HEK293 (cell line): ENCODE measurements around the gene KIF9.
A peak's percentile ranks its signal among the peaks of the same experiment; 100 is the strongest.
"Not testable (repeated sequence)": the region's sequence is repeated elsewhere in the genome, so short reads cannot be mapped to it uniquely, and the experiment has no call there.

Experiments
- CTCF ChIA-PET: fragments of 350-600 bp; formaldehyde crosslinking; extraction: SDS; loops from one replicate; lab custom pipeline; 2021; ENCODE audit warnings: antibody characterized with exemption; lab: Yijun Ruan, JAX
- POLR2A ChIA-PET: fragments of 300-600 bp; formaldehyde crosslinking; extraction: SDS; loops from one replicate; lab custom pipeline; 2020; ENCODE audit warnings: antibody characterized with exemption, inconsistent platforms; lab: Yijun Ruan, JAX
- H3K27ac ChIP-seq: fragments of 200-500 bp; sonication (Bioruptor generic); 2 replicates; pipeline ENCODE4 v1.5.1; 2014; ENCODE audit warnings: low read depth, low read length, control low read depth, inconsistent platforms; ENCODE audit errors: extremely low read depth
- H3K36me3 ChIP-seq, 2 experiments: fragments of 200-500 bp in 1 of 2; sonication (Bioruptor generic) in 1 of 2; 1 replicate in 1 of 2; 2 replicates in 1 of 2; pipeline ENCODE4 v1.5.1; 2014 to 2017; ENCODE audit warnings: inconsistent platforms in 2 of 2, low read length in 2 of 2; ENCODE audit not compliant: control insufficient read depth in 2 of 2, insufficient read depth in 1 of 2
- H3K4me1 ChIP-seq: fragments of 200-500 bp; sonication (Bioruptor generic); 2 replicates; pipeline ENCODE4 v1.5.1; 2014; ENCODE audit warnings: mild to moderate bottlenecking, low read length, inconsistent platforms; ENCODE audit not compliant: control insufficient read depth, insufficient read depth
- H3K4me3 ChIP-seq: 2 replicates; pipeline ENCODE4 v1.5.1; 2011; ENCODE audit warnings: low read depth, mild to moderate bottlenecking, control low read depth, low read length, moderate library complexity
- H3K9me3 ChIP-seq: fragments of 200-500 bp; sonication (Bioruptor generic); 2 replicates; pipeline ENCODE4 v1.5.1; 2014; ENCODE audit warnings: low read depth, low read length, inconsistent platforms; ENCODE audit not compliant: control insufficient read depth, insufficient read depth
- EGR2 ChIP-seq: fragments of 450-650 bp; formaldehyde crosslinking; IDR thresholded peaks from 2 replicates; pipeline ENCODE4 v1.5.1; 2016; ENCODE audit warnings: low read depth, missing biosample characterization, missing genetic modification characterization
- OSR2 ChIP-seq: fragments of 450-650 bp; formaldehyde crosslinking; IDR thresholded peaks from 2 replicates; pipeline ENCODE4 v1.5.1; 2016; ENCODE audit warnings: missing biosample characterization, missing genetic modification characterization
- SCRT2 ChIP-seq: fragments of 450-650 bp; formaldehyde crosslinking; IDR thresholded peaks from 2 replicates; pipeline ENCODE4 v1.5.1; 2016; ENCODE audit warnings: missing biosample characterization, missing genetic modification characterization
- ZFP41 ChIP-seq: fragments of 450-650 bp; formaldehyde crosslinking; IDR thresholded peaks from 2 replicates; pipeline ENCODE4 v1.5.1; 2016; ENCODE audit warnings: missing biosample characterization, missing genetic modification characterization, borderline replicate concordance
- ZNF121 ChIP-seq: fragments of 450-650 bp; formaldehyde crosslinking; IDR thresholded peaks from 2 replicates; pipeline ENCODE4 v1.5.1; 2016; ENCODE audit warnings: missing biosample characterization, missing genetic modification characterization
- ZNF19 ChIP-seq: fragments of 450-650 bp; formaldehyde crosslinking; IDR thresholded peaks from 2 replicates; pipeline ENCODE4; 2016; ENCODE audit warnings: missing biosample characterization, missing genetic modification characterization, low read depth
- ZNF302 ChIP-seq: fragments of 450-650 bp; formaldehyde crosslinking; IDR thresholded peaks from 2 replicates; pipeline ENCODE4 v1.5.1; 2016; ENCODE audit warnings: missing biosample characterization, missing genetic modification characterization, low read depth
- ZNF311 ChIP-seq: fragments of 450-650 bp; formaldehyde crosslinking; IDR thresholded peaks from 2 replicates; pipeline ENCODE4 v1.5.1; 2017; ENCODE audit warnings: missing biosample characterization, missing genetic modification characterization, borderline replicate concordance
- ZNF324 ChIP-seq: fragments of 450-650 bp; formaldehyde crosslinking; IDR thresholded peaks from 2 replicates; pipeline ENCODE4 v1.5.1; 2016; ENCODE audit warnings: missing biosample characterization, missing genetic modification characterization
- ZNF335 ChIP-seq: fragments of 450-650 bp; formaldehyde crosslinking; conservative IDR thresholded peaks from 2 replicates; pipeline ENCODE4 v1.5.1; 2016; ENCODE audit warnings: missing biosample characterization, missing genetic modification characterization
- ZNF473 ChIP-seq: fragments of 450-650 bp; formaldehyde crosslinking; IDR thresholded peaks from 2 replicates; pipeline ENCODE4 v1.5.1; 2017; ENCODE audit warnings: missing biosample characterization, missing genetic modification characterization
- ZNF548 ChIP-seq: fragments of 450-650 bp; formaldehyde crosslinking; IDR thresholded peaks from 2 replicates; pipeline ENCODE4 v1.5.1; 2016; ENCODE audit warnings: missing biosample characterization, missing genetic modification characterization
- ZNF654 ChIP-seq: fragments of 450-650 bp; formaldehyde crosslinking; IDR thresholded peaks from 2 replicates; pipeline ENCODE4 v1.5.1; 2016; ENCODE audit warnings: low read depth, missing biosample characterization, missing genetic modification characterization
- ZNF768 ChIP-seq: fragments of 450-650 bp; formaldehyde crosslinking; IDR thresholded peaks from 2 replicates; pipeline ENCODE4 v1.5.1; 2018; ENCODE audit warnings: missing biosample characterization, mild to moderate bottlenecking, missing genetic modification characterization
- ZNF791 ChIP-seq: fragments of 450-650 bp; formaldehyde crosslinking; IDR thresholded peaks from 2 replicates; pipeline ENCODE4 v1.5.1; 2016; ENCODE audit warnings: missing biosample characterization, missing genetic modification characterization
- ZNF843 ChIP-seq: fragments of 450-650 bp; formaldehyde crosslinking; IDR thresholded peaks from 2 replicates; pipeline ENCODE4 v1.5.1; 2016; ENCODE audit warnings: missing biosample characterization, missing genetic modification characterization
- TF ChIP-seq, protein P1 (sequence below): fragments of 450-650 bp; formaldehyde crosslinking; IDR thresholded peaks from 2 replicates; pipeline ENCODE4 v1.5.1; 2016; ENCODE audit warnings: missing biosample characterization, missing genetic modification characterization
- TF ChIP-seq, protein P2 (sequence below): fragments of 450-650 bp; formaldehyde crosslinking; IDR thresholded peaks from 2 replicates; pipeline ENCODE4 v1.5.1; 2016; ENCODE audit warnings: missing biosample characterization, missing genetic modification characterization, low read depth
- TF ChIP-seq, protein P3 (sequence below): fragments of 450-650 bp; formaldehyde crosslinking; IDR thresholded peaks from 2 replicates; pipeline ENCODE4 v1.5.1; 2017; ENCODE audit warnings: missing biosample characterization, missing genetic modification characterization
- TF ChIP-seq, protein P4 (sequence below): IDR thresholded peaks from 2 replicates; pipeline ENCODE4 v1.6.1; 2011; ENCODE audit warnings: mild to moderate bottlenecking, low read depth, low read length, borderline replicate concordance
- TF ChIP-seq, protein P5 (sequence below): fragments of 450-650 bp; formaldehyde crosslinking; IDR thresholded peaks from 2 replicates; pipeline ENCODE4 v1.5.1; 2017; ENCODE audit warnings: missing biosample characterization, missing genetic modification characterization

KIF9 gene

DNA sequence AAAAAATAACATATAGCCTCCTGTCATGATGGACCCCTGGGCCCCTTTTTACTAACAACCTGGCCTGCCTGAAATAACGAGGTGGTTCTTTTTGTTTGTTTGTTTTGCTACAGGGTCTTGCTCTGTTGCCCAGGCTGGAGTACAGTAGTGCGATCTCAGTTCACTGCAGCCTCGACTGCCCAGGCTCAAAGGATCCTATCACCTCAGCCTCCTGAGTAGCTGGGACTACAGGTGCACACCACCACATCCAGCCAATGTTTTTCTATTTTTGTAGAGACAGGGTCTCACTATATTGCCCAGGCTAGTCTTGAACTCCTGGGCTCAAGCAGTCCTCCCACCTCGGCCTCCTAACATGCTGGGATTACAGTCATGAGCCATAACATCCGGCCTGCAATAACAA is 76.6 kb downstream of the KIF9 start:
- POLR2A ChIA-PET, result not testable (repeated sequence)

DNA sequence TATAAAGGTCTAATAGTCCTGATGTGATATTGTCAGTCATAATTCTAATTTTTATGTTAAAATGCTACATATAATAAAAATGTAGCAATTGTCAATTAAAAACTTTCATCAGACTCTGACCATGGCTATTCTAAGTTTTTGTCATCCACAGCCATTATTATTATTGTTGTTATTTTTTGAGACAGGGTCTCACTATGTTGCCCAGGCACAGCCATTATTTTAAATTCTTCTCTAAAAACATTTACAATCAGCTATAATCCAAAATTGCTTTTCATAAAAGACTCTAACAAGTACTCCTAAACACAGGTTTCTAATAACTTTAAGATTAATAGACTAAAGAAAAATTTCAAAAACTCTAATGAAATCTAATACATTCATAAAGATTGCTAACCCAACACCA is 77.7 kb downstream of the KIF9 start:
- POLR2A ChIA-PET, result no interaction called here
- Histone ChIP-seq H3K27ac (no peak overlapping the region), H3K4me1 (no peaks in the 10 kb centered on the region), H3K4me3 (no peak overlapping the region), H3K9me3 (no peaks in the 10 kb centered on the region), H3K36me3 (no peaks in the 10 kb centered on the region)
- CTCF ChIA-PET, result no interaction called here
- TF ChIP-seq, protein P1, sequence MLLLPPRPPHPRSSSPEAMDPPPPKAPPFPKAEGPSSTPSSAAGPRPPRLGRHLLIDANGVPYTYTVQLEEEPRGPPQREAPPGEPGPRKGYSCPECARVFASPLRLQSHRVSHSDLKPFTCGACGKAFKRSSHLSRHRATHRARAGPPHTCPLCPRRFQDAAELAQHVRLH (tag by site-specific recombination), result no peak
- no peak for TF ChIP-seq ZNF335 (tag by site-specific recombination)

More for the DNA sequence above, 76.6 kb downstream of the KIF9 start:
- H3K27ac ChIP-seq, H3K4me1 ChIP-seq, CTCF ChIA-PET, H3K9me3 ChIP-seq, H3K4me3 ChIP-seq, H3K36me3 ChIP-seq: not testable (repeated sequence)
- TF ChIP-seq ZNF121 (tag by site-specific recombination), result peak; percentile 89

DNA sequence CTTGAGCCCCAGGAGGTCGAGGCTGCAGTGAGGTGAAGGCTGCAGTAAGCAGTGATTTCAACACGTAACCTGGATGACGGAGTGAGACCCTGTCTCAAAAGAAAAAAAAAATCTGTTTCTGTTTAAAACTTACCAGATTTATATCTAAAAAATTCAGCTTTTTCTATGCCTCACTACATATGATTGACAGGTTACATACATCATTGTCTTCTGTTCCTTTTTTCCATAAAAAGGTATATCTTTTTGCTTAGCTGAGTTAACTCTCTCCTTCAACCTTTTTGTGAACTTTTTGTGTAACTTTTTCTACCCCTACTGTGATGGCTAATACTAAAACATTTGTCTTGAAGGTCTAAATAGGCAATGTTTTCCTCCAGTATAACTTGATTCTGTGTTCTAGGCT is 80.1 kb downstream of the KIF9 start:
- H3K9me3 ChIP-seq, result no peaks in the 10 kb centered on the region
- H3K27ac ChIP-seq, result no peak overlapping the region
- no peak overlapping the region for H3K4me3 ChIP-seq
- POLR2A ChIA-PET, result no interaction called here
- no peaks in the 10 kb centered on the region for H3K4me1 ChIP-seq
- CTCF ChIA-PET, result no interaction called here
- no peaks in the 10 kb centered on the region for H3K36me3 ChIP-seq
- no peak for TF ChIP-seq ZNF548 (tag by site-specific recombination)
- TF ChIP-seq ZNF791, result no peak

DNA sequence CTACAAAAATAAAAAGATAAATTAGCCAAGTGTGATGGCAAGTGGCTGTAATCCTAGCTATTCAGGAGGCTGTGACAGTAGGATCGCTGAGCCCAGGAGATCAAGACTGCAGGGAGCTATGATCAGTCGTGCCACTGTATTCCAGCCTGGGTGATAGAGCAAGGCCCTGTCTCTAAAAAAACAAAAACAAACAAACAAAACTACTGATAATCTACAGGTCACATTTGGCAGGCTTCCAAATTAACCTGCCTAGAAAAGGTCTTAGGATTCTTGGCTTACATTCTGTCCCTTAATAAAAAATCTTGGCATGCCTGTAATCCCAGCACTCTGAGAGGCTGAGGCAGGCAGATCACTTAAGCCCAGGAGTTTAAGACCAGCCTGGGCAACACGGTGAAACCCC is 85.3 kb downstream of the KIF9 start:
- no peak overlapping the region for H3K4me3 ChIP-seq
- H3K27ac ChIP-seq, result no peak overlapping the region
- no peaks in the 10 kb centered on the region for H3K4me1 ChIP-seq
- ChIA-PET CTCF (no interaction called here), POLR2A (no interaction called here)
- no peaks in the 10 kb centered on the region for H3K36me3 ChIP-seq
- H3K9me3 ChIP-seq, result no peaks in the 10 kb centered on the region
- TF ChIP-seq ZNF843 (tag by site-specific recombination) (no peak), ZNF654 (no peak), ZNF768 (tag by site-specific recombination) (no peak), SCRT2 (peak; percentile 17; the same call in 1 of the 2 replicates), ZFP41 (tag by site-specific recombination) (no peak), EGR2 (no peak), ZNF19 (tag by site-specific recombination) (no peak), ZNF473 (tag by site-specific recombination) (no peak), ZNF324 (tag by site-specific recombination) (no peak), ZNF311 (tag by site-specific recombination) (no peak), OSR2 (peak; percentile 58; the same call in 1 of the 2 replicates), ZNF302 (tag by site-specific recombination) (no peak)
- TF ChIP-seq, protein P2, sequence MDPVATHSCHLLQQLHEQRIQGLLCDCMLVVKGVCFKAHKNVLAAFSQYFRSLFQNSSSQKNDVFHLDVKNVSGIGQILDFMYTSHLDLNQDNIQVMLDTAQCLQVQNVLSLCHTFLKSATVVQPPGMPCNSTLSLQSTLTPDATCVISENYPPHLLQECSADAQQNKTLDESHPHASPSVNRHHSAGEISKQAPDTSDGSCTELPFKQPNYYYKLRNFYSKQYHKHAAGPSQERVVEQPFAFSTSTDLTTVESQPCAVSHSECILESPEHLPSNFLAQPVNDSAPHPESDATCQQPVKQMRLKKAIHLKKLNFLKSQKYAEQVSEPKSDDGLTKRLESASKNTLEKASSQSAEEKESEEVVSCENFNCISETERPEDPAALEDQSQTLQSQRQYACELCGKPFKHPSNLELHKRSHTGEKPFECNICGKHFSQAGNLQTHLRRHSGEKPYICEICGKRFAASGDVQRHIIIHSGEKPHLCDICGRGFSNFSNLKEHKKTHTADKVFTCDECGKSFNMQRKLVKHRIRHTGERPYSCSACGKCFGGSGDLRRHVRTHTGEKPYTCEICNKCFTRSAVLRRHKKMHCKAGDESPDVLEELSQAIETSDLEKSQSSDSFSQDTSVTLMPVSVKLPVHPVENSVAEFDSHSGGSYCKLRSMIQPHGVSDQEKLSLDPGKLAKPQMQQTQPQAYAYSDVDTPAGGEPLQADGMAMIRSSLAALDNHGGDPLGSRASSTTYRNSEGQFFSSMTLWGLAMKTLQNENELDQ (tag by site-specific recombination), result no peak
- TF ChIP-seq, protein P3, sequence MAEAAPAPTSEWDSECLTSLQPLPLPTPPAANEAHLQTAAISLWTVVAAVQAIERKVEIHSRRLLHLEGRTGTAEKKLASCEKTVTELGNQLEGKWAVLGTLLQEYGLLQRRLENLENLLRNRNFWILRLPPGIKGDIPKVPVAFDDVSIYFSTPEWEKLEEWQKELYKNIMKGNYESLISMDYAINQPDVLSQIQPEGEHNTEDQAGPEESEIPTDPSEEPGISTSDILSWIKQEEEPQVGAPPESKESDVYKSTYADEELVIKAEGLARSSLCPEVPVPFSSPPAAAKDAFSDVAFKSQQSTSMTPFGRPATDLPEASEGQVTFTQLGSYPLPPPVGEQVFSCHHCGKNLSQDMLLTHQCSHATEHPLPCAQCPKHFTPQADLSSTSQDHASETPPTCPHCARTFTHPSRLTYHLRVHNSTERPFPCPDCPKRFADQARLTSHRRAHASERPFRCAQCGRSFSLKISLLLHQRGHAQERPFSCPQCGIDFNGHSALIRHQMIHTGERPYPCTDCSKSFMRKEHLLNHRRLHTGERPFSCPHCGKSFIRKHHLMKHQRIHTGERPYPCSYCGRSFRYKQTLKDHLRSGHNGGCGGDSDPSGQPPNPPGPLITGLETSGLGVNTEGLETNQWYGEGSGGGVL (tag by site-specific recombination), result 0 out of 2 replicates have a peak, but pooled peaks have one; percentile 12
- TF ChIP-seq, protein P4, sequence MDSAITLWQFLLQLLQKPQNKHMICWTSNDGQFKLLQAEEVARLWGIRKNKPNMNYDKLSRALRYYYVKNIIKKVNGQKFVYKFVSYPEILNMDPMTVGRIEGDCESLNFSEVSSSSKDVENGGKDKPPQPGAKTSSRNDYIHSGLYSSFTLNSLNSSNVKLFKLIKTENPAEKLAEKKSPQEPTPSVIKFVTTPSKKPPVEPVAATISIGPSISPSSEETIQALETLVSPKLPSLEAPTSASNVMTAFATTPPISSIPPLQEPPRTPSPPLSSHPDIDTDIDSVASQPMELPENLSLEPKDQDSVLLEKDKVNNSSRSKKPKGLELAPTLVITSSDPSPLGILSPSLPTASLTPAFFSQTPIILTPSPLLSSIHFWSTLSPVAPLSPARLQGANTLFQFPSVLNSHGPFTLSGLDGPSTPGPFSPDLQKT, result no peak
- TF ChIP-seq, protein P5, sequence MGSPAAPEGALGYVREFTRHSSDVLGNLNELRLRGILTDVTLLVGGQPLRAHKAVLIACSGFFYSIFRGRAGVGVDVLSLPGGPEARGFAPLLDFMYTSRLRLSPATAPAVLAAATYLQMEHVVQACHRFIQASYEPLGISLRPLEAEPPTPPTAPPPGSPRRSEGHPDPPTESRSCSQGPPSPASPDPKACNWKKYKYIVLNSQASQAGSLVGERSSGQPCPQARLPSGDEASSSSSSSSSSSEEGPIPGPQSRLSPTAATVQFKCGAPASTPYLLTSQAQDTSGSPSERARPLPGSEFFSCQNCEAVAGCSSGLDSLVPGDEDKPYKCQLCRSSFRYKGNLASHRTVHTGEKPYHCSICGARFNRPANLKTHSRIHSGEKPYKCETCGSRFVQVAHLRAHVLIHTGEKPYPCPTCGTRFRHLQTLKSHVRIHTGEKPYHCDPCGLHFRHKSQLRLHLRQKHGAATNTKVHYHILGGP (tag by site-specific recombination), result 0 out of 2 replicates have a peak, but pooled peaks have one; percentile 16
